Measurements from ENCODE around the gene ZNF521. TPM values are rescaled to one million over a fixed set of nuclear protein-coding genes. Genes with fewer than 3 reads are reported as not detected.

The ZNF521 gene
- total and polyA plus RNA-seq, 10 of the 15 experiments (the other 5 are each of a cell fraction or from before 2014, with no cell fraction given): 0.02 to 0.05 (median 0.04) TPM; not detected in 6

GRCh38 chr18:25353080-25353479, 1.1 kb upstream of the ZNF521 start:
- no TSS peak for BruUV-seq (replicated peaks)
- peaks cover 5 to 23% of the 10 kb centered on the region in 2 experiments for H3K27me3 ChIP-seq (replicated peaks in 1 of 2; ENCODE audit: control insufficient read depth in 2 of 2, insufficient read depth in 2 of 2, low read length in 1 of 2)

More at GRCh38 chr18:25353080-25353479, 1.1 kb upstream of the ZNF521 start:
- no peak overlapping the region for H3K4me2 ChIP-seq (ENCODE audit: control insufficient read depth, insufficient read depth)
- FAIRE-seq: no peak
- no peak overlapping the region for H3K27ac ChIP-seq (ENCODE audit: control insufficient read depth, insufficient read depth)
- H3K4me3 ChIP-seq: no peak overlapping the region
- H2AFZ ChIP-seq (ENCODE audit: control insufficient read depth, low read depth, low read length): no peak overlapping the region
- ATAC-seq: no peak
- ChIA-PET RAD21 (ENCODE audit: unreplicated experiment) (no interaction called here), SMC1A (ENCODE audit: uncharacterized antibody, unreplicated experiment) (no interaction called here), CTCF (interaction anchor here (1.0 to 1.5 kb wide), 2 partner anchors 9 to 47 kb away, joined by 3 to 4 read pairs; no protein-coding TSS in a partner anchor), POLR2A (no interaction called here)
- H3K4me1 ChIP-seq (ENCODE audit: control insufficient read depth, insufficient read depth, low read length): no peaks in the 10 kb centered on the region
- DNase-seq (ENCODE audit: low read depth, low spot score): no peak
- no peaks in the 10 kb centered on the region for H3K9me3 ChIP-seq (replicated peaks; ENCODE audit: control insufficient read depth, insufficient read depth, low read length)
- in situ Hi-C loops (cut with MboI): no loop called here
- no peaks in the 10 kb centered on the region for H3K79me2 ChIP-seq (ENCODE audit: control insufficient read depth, insufficient read depth, low read length)
- H3K9ac ChIP-seq (ENCODE audit: control insufficient read depth, insufficient read depth, low read length): no peak overlapping the region
- intact Hi-C loops (cut with micrococcal nuclease; ENCODE audit: unreplicated experiment): no loop called here
- H3K36me3 ChIP-seq (ENCODE audit: control insufficient read depth in 2 of 2, insufficient read depth in 2 of 2, low read length in 1 of 2): no peaks in the 10 kb centered on the region
- TF ChIP-seq RCOR1 (conservative IDR thresholded peaks at IDR 0.05; ENCODE audit: low read depth, low read length) (no peak), RB1 (IDR thresholded peaks at IDR 0.05; ENCODE audit: borderline replicate concordance) (no peak), NBN (IDR thresholded peaks at IDR 0.05) (no peak), PRDM15 (CRISPR knock-in tag; IDR thresholded peaks at IDR 0.05) (no peak), RELA (IDR thresholded peaks at IDR 0.05; ENCODE audit: borderline replicate concordance, partially characterized antibody) (no peak), PML (IDR thresholded peaks at IDR 0.05; ENCODE audit: low read length) (no peak), FOS (IDR thresholded peaks at IDR 0.05; ENCODE audit: borderline replicate concordance, extremely low read depth, insufficient read length) (no peak), SIN3A (IDR thresholded peaks at IDR 0.05; ENCODE audit: low read depth, low read length) (no peak), BMI1 (IDR thresholded peaks at IDR 0.05; ENCODE audit: borderline replicate concordance) (no peak), ZBED1 (IDR thresholded peaks at IDR 0.05; ENCODE audit: borderline replicate concordance) (no peak), NFYA (IDR thresholded peaks at IDR 0.05; ENCODE audit: borderline replicate concordance, low read depth, low read length) (no peak), YBX1 (IDR thresholded peaks at IDR 0.05) (no peak), TAF1 (IDR thresholded peaks at IDR 0.05; ENCODE audit: borderline replicate concordance, low read depth, low read length) (no peak), EGR1 (IDR thresholded peaks at IDR 0.05; ENCODE audit: borderline replicate concordance in 1 of 2, low read depth in 2 of 2, low read length in 2 of 2) (no peak), PKNOX1 (IDR thresholded peaks at IDR 0.05) (no peak), POLR2AphosphoS2 (IDR thresholded peaks at IDR 0.05; ENCODE audit: low read depth, low read length) (no peak), CBX3 (IDR thresholded peaks at IDR 0.05; ENCODE audit: borderline replicate concordance, low read depth) (no peak), JUNB (IDR thresholded peaks at IDR 0.05) (no peak)
- TF ChIP-seq, protein P1, sequence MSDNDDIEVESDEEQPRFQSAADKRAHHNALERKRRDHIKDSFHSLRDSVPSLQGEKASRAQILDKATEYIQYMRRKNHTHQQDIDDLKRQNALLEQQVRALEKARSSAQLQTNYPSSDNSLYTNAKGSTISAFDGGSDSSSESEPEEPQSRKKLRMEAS (IDR thresholded peaks at IDR 0.05; ENCODE audit: low read depth, low read length): no peak
- WGBS (ENCODE audit: insufficient coverage, insufficient replicate concordance, low lambda C conversion rate, missing lambda C conversion rate): 20% methylated on average over 4 of the region's 4 CpGs
- no peaks in the 10 kb centered on the region for H4K20me1 ChIP-seq (ENCODE audit: control insufficient read depth, insufficient read depth)
